ENCODE results near the gene GATM. TPM values are rescaled to one million over a fixed set of nuclear protein-coding genes. Genes with fewer than 3 reads are reported as not detected.
A peak's percentile ranks its signal among the peaks of the same experiment; 100 is the strongest.
"Not testable (repeated sequence)": the region's sequence is repeated elsewhere in the genome, so short reads cannot be mapped to it uniquely, and the experiment has no call there.

Gene GATM
- total RNA-seq, 2 donors from 2014 or later, result 1,064 to 1,447 TPM

DNA sequence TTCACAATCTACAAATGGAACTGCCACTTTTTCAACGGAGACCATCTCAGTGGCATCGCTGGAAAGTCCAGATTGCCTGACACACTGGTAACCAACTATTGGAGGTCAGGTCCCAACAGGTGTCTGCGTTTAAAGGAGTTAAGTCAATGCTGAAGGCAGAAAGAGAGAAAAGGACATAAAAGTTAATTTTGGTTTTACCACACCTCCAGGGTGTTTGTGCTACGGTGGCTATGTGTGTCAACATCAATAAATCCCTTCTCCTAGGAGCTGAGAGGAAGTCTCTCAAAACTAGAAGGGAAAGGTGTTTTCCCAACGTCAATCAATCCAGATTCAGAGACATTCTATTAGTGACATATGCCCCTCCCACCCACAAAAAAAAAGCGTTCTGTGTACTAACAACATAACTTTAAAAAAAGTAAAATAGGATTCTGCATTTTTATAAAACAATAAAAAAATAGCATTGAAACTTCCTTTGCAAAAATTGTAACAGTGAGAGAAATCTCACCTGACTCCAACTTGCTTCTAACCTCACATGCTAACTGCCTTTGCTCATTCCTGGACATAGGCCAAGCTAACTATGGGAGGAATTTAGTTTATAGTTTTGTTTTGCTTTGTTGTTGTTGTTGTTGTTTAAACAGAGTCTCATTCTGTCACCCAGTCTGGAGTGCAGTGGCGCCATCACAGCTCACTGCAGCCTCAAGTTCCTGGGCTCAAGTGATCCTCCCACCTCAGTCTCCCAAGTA is 58.7 kb downstream of the GATM start:
- intact Hi-C loops (cut with DNase I), result no loop called here

DNA sequence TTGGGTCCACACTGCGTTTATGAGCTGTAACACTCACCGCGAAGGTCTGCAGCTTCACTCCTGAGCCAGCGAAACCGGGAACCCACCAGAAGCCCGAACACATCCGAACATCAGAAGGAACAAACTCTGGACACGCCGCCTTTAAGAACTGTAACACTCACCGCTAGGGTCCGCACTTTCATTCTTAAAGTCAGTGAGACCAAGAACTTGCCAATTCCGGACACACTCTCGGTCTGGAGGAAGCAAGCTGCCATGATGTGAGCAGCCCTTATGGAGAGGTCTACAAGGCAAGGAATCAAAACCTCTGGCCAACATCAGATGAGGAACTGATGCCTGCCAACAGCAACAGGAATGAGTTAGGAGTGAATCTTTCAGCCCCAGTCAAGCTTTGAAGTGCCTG is 63.4 kb downstream of the GATM start:
- WGBS, 2 donors, result 62 to 83% methylated on average over 13 of the region's 13 CpGs
- peak; percentile 68 to 78 (median 73) for DNase-seq
- intact Hi-C loops (cut with DNase I), result no loop called here

More for the DNA sequence above, 58.7 kb downstream of the GATM start:
- no peaks in the 10 kb centered on the region for H3K36me3 ChIP-seq (replicated peaks in 1 of 2; ENCODE audit: insufficient read depth in 1 of 2, low read depth in 2 of 2)
- peaks cover 25% of the 10 kb centered on the region for H3K4me1 ChIP-seq
- DNase-seq (no peak), ATAC-seq (peak; percentile 39)
- H3K9me3 ChIP-seq, result no peaks in the 10 kb centered on the region
- TF ChIP-seq POLR2A (IDR thresholded peaks at IDR 0.05), result no peak
- TF ChIP-seq, protein P1, sequence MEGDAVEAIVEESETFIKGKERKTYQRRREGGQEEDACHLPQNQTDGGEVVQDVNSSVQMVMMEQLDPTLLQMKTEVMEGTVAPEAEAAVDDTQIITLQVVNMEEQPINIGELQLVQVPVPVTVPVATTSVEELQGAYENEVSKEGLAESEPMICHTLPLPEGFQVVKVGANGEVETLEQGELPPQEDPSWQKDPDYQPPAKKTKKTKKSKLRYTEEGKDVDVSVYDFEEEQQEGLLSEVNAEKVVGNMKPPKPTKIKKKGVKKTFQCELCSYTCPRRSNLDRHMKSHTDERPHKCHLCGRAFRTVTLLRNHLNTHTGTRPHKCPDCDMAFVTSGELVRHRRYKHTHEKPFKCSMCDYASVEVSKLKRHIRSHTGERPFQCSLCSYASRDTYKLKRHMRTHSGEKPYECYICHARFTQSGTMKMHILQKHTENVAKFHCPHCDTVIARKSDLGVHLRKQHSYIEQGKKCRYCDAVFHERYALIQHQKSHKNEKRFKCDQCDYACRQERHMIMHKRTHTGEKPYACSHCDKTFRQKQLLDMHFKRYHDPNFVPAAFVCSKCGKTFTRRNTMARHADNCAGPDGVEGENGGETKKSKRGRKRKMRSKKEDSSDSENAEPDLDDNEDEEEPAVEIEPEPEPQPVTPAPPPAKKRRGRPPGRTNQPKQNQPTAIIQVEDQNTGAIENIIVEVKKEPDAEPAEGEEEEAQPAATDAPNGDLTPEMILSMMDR (IDR thresholded peaks at IDR 0.05), result no peak
- no peak overlapping the region for H3K4me3 ChIP-seq
- 53 to 54% methylated on average over 7 of the region's 7 CpGs for WGBS, 2 donors
- peak overlapping the region; percentile 28 to 66 (median 52) for H3K27ac ChIP-seq
- H3K27me3 ChIP-seq, result no peaks in the 10 kb centered on the region

DNA sequence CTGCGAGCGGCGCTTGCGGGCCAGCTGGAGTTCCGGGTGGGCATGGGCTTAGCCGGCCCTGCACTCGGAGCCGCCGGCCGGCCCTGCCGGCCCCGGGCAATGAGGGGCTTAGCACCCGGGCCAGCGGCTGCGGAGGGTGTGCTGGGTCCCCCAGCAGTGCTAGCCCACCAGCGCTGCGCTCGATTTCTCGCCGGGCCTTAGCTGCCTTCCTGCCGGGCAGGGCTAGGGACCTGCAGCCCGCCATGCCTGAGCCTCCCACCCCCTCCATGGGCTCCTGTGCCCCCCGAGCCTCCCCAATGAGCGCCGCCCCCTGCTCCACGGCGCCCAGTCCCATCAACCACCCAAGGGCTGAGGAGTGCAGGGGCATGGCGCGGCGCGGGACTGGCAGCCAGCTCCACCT is 64.2 kb downstream of the GATM start:
- H3K36me3 ChIP-seq (replicated peaks in 1 of 2; ENCODE audit: insufficient read depth in 1 of 2, low read depth in 2 of 2); ATAC-seq; H3K27me3 ChIP-seq; DNase-seq; H3K4me3 ChIP-seq; H3K27ac ChIP-seq; intact Hi-C loops (cut with DNase I); H3K9me3 ChIP-seq: not testable (repeated sequence)
- H3K4me1 ChIP-seq, result peaks cover 33% of the 10 kb centered on the region
- WGBS, 2 donors, result 98% methylated on average over 23 of the region's 31 CpGs; no CpG with 5 or more reads in 1 of the 2 donors

More for the DNA sequence above, 63.4 kb downstream of the GATM start:
- peak; percentile 80 for ATAC-seq
- peaks cover 32% of the 10 kb centered on the region for H3K4me1 ChIP-seq
- no peaks in the 10 kb centered on the region for H3K27me3 ChIP-seq
- peak overlapping the region in 1 of 4 donors; percentile 19 for H3K27ac ChIP-seq
- TF ChIP-seq, protein P1 (IDR thresholded peaks at IDR 0.05), result peak in 6 of 7 experiments; percentile 19 to 65 (median 52)
- no peak for TF ChIP-seq POLR2A (IDR thresholded peaks at IDR 0.05)
- H3K9me3 ChIP-seq, result no peaks in the 10 kb centered on the region
- no peak overlapping the region for H3K4me3 ChIP-seq
- no peaks in the 10 kb centered on the region for H3K36me3 ChIP-seq (replicated peaks in 1 of 2; ENCODE audit: insufficient read depth in 1 of 2, low read depth in 2 of 2)

Small RNAs within 50 kb of the gene (small RNA-seq; reads per million reads assigned to genes)
- gene RNU6-953P, result not detected

Other genes starting within 250 kb of the GATM start
- not detected for gene DUOXA1, start 248.7 kb downstream of the GATM start, total RNA-seq
- gene DUOX1, start 248.6 kb downstream of the GATM start, total RNA-seq, result under 1 TPM; 0.26 to 0.66 TPM
- gene SHF, start 190.6 kb downstream of the GATM start, total RNA-seq, result 1 to 10 TPM; 2.0 to 2.9 TPM
- 1 to 10 TPM in 1 of 2 donors, not detected in 1; 2.3 TPM for gene SLC28A2, start 126.3 kb downstream of the GATM start, total RNA-seq
- 1 to 10 TPM; 2.0 to 2.6 TPM for gene SLC30A4, start 144.2 kb upstream of the GATM start, total RNA-seq
- 10 to 100 TPM; 18.5 to 34.0 TPM for gene BLOC1S6, start 208.8 kb upstream of the GATM start, total RNA-seq